Mesenteric fat pad (tissue), 1 donor: ENCODE data around the gene IFNA2. TPM values are rescaled to one million over a fixed set of nuclear protein-coding genes. Genes with fewer than 3 reads are reported as not detected.
A peak's percentile ranks its signal among the peaks of the same experiment; 100 is the strongest.
"Not testable (repeated sequence)": the region's sequence is repeated elsewhere in the genome, so short reads cannot be mapped to it uniquely, and the experiment has no call there.

Experiments
- DNase-seq: peaks from one replicate; pipeline ENCODE4 v3.0.0-alpha.2; 2020; ENCODE audit warnings: low spot score
- total RNA-seq: library from RNA; stranded (reverse); fragmentation: NEBNext Ultra II Directional; extraction: Animal tissue kit (Norgen Biotek cat#: 25700); gene quantifications from one replicate; pipeline ENCODE4 v1.2.1, GENCODE V29; 2021
- donor health status: DM: yes; HTN: yes; CAD: no.

Gene IFNA2
- total RNA-seq, 1 donor from 2014 or later, result not detected

- DNase-seq, result no peak
Measured at GRCh38 chr9:21383627-21384026, 1.6 kb downstream of the IFNA2 start.

- DNase-seq, result no peak
Measured at GRCh38 chr9:21381448-21382339, 3.5 kb downstream of the IFNA2 start.

- DNase-seq, result not testable (repeated sequence)
Measured at GRCh38 chr9:21371467-21371866, 13.7 kb downstream of the IFNA2 start.

GRCh38 chr9:21367957-21368356 lies 17.2 kb downstream of the IFNA2 start, which contains the start of gene IFNA13:
Gene IFNA13, minus strand, starts transcription at chr9:21368057. Its CDS starts 47 bp downstream, at chr9:21368010.
- no peak for DNase-seq

- DNase-seq, result not testable (repeated sequence)
Measured at GRCh38 chr9:21367169-21367568, 18.0 kb downstream of the IFNA2 start.

- DNase-seq, result no peak
Measured at GRCh38 chr9:21362287-21362686, 22.9 kb downstream of the IFNA2 start.

GRCh38 chr9:21357479-21358460 lies 27.4 kb downstream of the IFNA2 start:
- no peak for DNase-seq

GRCh38 chr9:21350787-21351186 lies 34.4 kb downstream of the IFNA2 start, which contains the start of gene IFNA6:
Gene IFNA6, minus strand, starts transcription at chr9:21350887. Its CDS starts 0 bp downstream, at chr9:21350887.
- DNase-seq, result no peak

- no peak for DNase-seq
Measured at GRCh38 chr9:21348430-21348970, 36.7 kb downstream of the IFNA2 start.

- no peak for DNase-seq
Measured at GRCh38 chr9:21340735-21341134, 44.5 kb downstream of the IFNA2 start.

- no peak for DNase-seq
Measured at GRCh38 chr9:21336457-21336856, 48.7 kb downstream of the IFNA2 start.

- peak; percentile 97 for DNase-seq
Measured at GRCh38 chr9:21334701-21335632, 50.2 kb downstream of the IFNA2 start, which contains the start of gene KLHL9. Gene KLHL9, minus strand, starts transcription at chr9:21335404. Its CDS starts 545 bp downstream, at chr9:21334859.

Other genes starting within 250 kb of the IFNA2 start
- gene IFNW1, start 243.6 kb downstream of the IFNA2 start, total RNA-seq, result not detected
- gene IFNA21, start 218.7 kb downstream of the IFNA2 start, total RNA-seq, result not detected
- gene IFNA4, start 197.8 kb downstream of the IFNA2 start, total RNA-seq, result not detected
- not detected for gene IFNA7, start 183.2 kb downstream of the IFNA2 start, total RNA-seq
- gene IFNA10, start 178.3 kb downstream of the IFNA2 start, total RNA-seq, result not detected
- not detected for gene IFNA16, start 168.1 kb downstream of the IFNA2 start, total RNA-seq
- not detected for gene IFNA17, start 157.2 kb downstream of the IFNA2 start, total RNA-seq
- gene IFNA14, start 145.4 kb downstream of the IFNA2 start, total RNA-seq, result not detected
- not detected for gene IFNA5, start 80.1 kb downstream of the IFNA2 start, total RNA-seq
- gene KLHL9, start 50.0 kb downstream of the IFNA2 start, total RNA-seq, result 17.8 TPM
- gene IFNA6, start 34.5 kb downstream of the IFNA2 start, total RNA-seq, result not detected
- gene IFNA13, start 17.3 kb downstream of the IFNA2 start, total RNA-seq, result not detected
- gene IFNA8, start 23.7 kb upstream of the IFNA2 start, total RNA-seq, result not detected
- gene IFNA1, start 55.0 kb upstream of the IFNA2 start, total RNA-seq, result not detected
- gene IFNE, start 96.9 kb upstream of the IFNA2 start, total RNA-seq, result not detected